BJ (cell line): Measurements from ENCODE around the gene BMI1. TPM values are rescaled to one million over a fixed set of nuclear protein-coding genes. Genes with fewer than 3 reads are reported as not detected.

Experiments used
- CTCF ChIA-PET: fragments of 350-600 bp; formaldehyde crosslinking; extraction: SDS; loops from one replicate; lab custom pipeline; 2021; ENCODE audit warnings: antibody characterized with exemption, inconsistent platforms; lab: Yijun Ruan, JAX
- POLR2A ChIA-PET: fragments of 300-600 bp; sonication (Branson Sonifier 250); formaldehyde crosslinking; extraction: SDS; loops from one replicate; lab custom pipeline; 2021; ENCODE audit warnings: antibody characterized with exemption; lab: Charles Lee
- DNase-seq: peaks from one replicate; pipeline ENCODE4 v3.0.0-alpha.2; 2011; ENCODE audit warnings: low read depth
- H3K27me3 ChIP-seq: 2 replicates; pipeline ENCODE4 v1.6.0; 2011; ENCODE audit warnings: low read length; ENCODE audit not compliant: control insufficient read depth, insufficient read depth
- H3K36me3 ChIP-seq: 2 replicates; pipeline ENCODE4 v1.5.1; 2011; ENCODE audit warnings: low read length; ENCODE audit not compliant: control insufficient read depth, insufficient read depth
- H3K4me3 ChIP-seq: 2 replicates; pipeline ENCODE4 v1.5.1; 2011; ENCODE audit warnings: low read depth, mild to moderate bottlenecking, control low read depth, low read length
- CTCF ChIP-seq: IDR thresholded peaks from 2 replicates; pipeline ENCODE4 v1.5.1; 2011; ENCODE audit warnings: low read depth, mild to moderate bottlenecking, control low read depth, inconsistent platforms, low read length, moderate library complexity; ENCODE audit not compliant: insufficient read depth
- polyA plus RNA-seq: library from polyadenylated mRNA; depleted of rRNA; stranded (reverse); fragments of >200 nt; gene quantifications from 2 replicates; pipeline ENCODE4 v1.2.3, GENCODE V29; 2011; rRNA removed
- small RNA-seq: library from RNA; depleted of rRNA; stranded (forward); fragments of <200 nt; gene quantifications from one replicate; pipeline ENCODE3, GENCODE V24; 2012; ENCODE audit warnings: low replicate concordance, low read depth; ENCODE audit not compliant: insufficient read length

Gene BMI1
- polyA plus RNA-seq, 1 experiment, result 20.3 TPM

GRCh38 chr10:22372917-22373316 is 52.0 kb downstream of the BMI1 start:
- POLR2A ChIA-PET, result interaction anchor here (0.6 kb wide), 1 partner anchor 16 kb away, joined by 3 read pairs; no protein-coding TSS in a partner anchor
- DNase-seq, result no peak
- Histone ChIP-seq H3K36me3 (no peaks in the 10 kb centered on the region), H3K4me3 (no peak overlapping the region), H3K27me3 (no peaks in the 10 kb centered on the region)
- TF ChIP-seq CTCF, result no peak
- CTCF ChIA-PET, result no interaction called here

- TF ChIP-seq CTCF, result no peak
- Histone ChIP-seq H3K4me3 (no peak overlapping the region), H3K27me3 (0 out of 2 replicates have a peak, but pooled peaks cover 2% of the 10 kb centered on the region), H3K36me3 (no peaks in the 10 kb centered on the region)
- DNase-seq, result no peak
- POLR2A ChIA-PET, result no interaction called here
- CTCF ChIA-PET, result no interaction called here
Measured at GRCh38 chr10:22374489-22375126, 53.7 kb downstream of the BMI1 start.

DNA sequence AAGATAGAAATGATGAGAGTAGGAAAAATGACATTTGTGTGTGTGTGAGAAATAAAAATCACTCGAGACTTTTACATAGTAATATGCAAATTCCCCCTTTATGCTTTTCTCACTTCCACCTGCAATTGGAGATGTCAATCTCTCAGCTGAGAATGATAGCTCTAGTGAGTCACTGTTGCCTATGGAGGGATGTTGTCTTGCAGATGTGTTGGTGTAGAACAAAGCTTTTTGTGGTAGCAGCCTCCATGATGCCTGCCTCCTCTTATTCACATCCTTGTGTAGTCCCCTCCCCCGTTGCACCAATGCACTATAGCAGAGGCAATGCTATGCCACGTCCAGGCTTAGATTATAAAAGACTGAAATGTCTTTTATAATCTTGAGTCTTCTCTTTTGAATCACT is 58.2 kb downstream of the BMI1 start:
- ChIA-PET POLR2A (no interaction called here), CTCF (no interaction called here)
- H3K4me3 ChIP-seq, result no peak overlapping the region
- DNase-seq, result no peak
- no peaks in the 10 kb centered on the region for H3K36me3 ChIP-seq
- TF ChIP-seq CTCF, result no peak
- H3K27me3 ChIP-seq, result peaks cover 2% of the 10 kb centered on the region; the same call in 1 of the 2 replicates

Small RNAs within 50 kb of the gene (small RNA-seq; reads per million reads assigned to genes)
- gene AL158211.3, result not detected

Other genes starting within 250 kb of the BMI1 start
- gene EBLN1, start 103.1 kb upstream of the BMI1 start, polyA plus RNA-seq, result not detected in 2 replicates
- 20.9 and 45.9 TPM in 2 replicates for gene COMMD3, start 4.7 kb upstream of the BMI1 start, polyA plus RNA-seq
- not detected in 2 replicates for gene SPAG6, start 24.4 kb downstream of the BMI1 start, polyA plus RNA-seq